ENCODE results near the gene OLFML1.

The OLFML1 gene

DNA sequence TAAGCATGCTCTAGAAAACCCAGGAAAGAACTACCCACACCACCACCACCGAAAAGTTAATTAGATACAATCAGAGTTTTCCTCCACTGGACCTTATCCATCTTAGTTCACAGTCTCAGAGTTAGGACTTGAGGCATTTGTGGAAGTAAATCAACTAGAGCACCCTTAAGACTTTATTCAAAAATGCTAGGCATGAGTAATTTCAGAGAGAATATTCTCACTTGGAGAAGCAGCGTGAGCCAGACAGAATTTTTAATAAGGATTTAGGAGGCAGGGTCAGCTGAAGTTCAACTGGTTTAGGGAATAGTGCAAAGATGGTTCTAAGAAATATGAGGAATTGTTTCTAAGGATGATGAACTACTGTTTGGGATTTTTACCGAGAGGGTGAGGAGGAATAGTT lies 1.2 kb upstream of the OLFML1 start:
- no peak for DNase-seq

DNA sequence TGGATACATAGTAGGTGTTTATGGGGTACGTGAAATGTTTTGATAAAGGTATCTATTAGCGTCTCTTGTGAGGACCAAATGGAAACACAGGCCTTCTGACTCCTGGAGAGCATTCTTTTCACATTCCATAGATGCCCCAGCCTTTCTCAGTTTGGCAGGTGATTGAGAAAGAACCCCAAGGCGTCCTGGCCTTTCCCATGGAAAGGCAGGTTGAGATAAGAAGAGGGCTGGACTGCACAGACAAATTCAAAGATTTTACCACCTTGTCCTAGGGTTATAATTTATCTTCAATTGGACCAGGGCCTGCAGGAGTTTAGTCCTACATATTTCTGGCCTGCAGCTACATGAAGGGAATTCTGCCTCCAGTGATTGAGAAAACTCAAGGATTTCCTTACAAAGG lies 661 bp upstream of the OLFML1 start:
- DNase-seq = peak; percentile 11

GRCh38 chr11:7486098-7486780 lies 933 bp downstream of the OLFML1 start:
- DNase-seq = no peak

DNA sequence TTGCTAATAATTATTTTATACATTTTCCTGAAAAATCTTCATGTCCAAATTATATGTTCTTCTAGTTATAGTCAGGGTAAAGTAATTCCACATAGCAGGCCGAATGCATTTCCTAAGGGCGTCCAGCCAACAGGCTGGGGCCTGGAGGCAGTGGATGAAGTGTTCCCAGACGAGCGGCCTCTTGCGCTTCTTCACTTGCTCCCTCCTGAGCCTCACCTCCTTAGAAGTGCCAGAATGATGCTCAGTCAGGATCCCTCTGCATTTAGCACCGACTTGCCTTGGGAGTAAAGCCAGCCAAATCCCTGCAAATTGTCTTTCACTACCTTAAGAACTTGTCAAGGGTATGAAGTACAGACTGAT lies 1.5 kb downstream of the OLFML1 start:
- DNase-seq = peak; percentile 22

GRCh38 chr11:7487360-7487759 lies 2.1 kb downstream of the OLFML1 start:
- no peak for DNase-seq

- DNase-seq = no peak
Observed at GRCh38 chr11:7488681-7489080, 3.4 kb downstream of the OLFML1 start.

GRCh38 chr11:7489376-7489775 lies 4.1 kb downstream of the OLFML1 start:
- no peak for DNase-seq

GRCh38 chr11:7490054-7490453 lies 4.7 kb downstream of the OLFML1 start:
- DNase-seq = peak; percentile 59

DNA sequence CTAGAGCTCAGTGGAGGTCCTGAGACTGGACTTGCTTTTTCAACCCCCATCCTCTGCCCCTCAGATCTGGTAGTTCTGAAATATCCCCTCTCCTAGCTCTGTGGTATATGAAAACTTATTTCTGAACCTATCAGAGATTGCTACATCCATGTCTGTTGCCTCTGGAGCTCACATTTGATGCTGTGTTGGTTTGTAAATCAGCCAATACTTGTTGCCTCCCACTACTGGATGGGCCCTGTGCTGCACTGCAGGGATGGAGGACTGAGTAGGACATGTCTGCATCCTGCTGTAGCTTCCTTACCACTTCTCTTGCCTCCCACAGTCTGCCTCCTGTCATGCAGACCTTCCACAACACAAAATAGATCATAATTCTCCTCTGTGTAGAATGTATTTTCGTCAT lies 5.2 kb downstream of the OLFML1 start:
- DNase-seq = no peak

DNA sequence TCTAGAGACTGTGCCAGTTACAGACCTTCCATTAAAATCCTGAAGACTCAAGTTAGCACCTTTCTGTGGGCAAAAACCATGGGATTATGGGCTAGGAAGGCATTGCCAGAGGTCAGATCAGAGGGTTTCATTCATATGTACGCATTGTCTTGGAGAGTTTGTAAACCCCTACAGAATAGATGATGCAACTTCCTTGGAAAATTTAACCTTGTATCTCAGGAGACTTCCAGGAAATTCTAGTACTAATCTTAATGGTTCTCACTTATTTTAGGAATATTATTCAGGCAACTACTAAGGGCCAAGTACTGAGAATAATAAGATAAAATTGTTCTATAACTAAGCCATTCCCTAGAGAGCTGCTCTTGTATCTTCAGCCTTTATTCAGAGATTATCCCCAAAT lies 6.9 kb downstream of the OLFML1 start:
- no peak for DNase-seq

DNA sequence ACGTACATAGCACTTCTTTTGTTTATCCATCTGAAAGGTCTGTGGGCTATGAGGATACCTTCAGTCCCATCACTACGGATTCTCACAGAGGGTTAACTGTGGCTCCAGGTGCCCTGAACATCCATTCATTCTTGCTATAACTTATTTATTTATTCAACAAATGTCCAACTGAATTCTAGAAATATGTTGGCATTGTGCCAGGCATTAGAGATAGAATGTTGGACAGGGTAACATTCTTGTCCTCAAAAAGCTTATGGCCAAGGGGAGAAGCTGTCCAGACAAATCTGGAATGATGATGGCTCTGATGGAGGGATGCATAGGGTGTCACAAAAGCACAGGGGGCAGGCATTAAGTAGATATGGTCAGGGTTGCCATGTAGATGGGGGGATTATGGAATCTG lies 8.4 kb downstream of the OLFML1 start:
- no peak for DNase-seq

DNA sequence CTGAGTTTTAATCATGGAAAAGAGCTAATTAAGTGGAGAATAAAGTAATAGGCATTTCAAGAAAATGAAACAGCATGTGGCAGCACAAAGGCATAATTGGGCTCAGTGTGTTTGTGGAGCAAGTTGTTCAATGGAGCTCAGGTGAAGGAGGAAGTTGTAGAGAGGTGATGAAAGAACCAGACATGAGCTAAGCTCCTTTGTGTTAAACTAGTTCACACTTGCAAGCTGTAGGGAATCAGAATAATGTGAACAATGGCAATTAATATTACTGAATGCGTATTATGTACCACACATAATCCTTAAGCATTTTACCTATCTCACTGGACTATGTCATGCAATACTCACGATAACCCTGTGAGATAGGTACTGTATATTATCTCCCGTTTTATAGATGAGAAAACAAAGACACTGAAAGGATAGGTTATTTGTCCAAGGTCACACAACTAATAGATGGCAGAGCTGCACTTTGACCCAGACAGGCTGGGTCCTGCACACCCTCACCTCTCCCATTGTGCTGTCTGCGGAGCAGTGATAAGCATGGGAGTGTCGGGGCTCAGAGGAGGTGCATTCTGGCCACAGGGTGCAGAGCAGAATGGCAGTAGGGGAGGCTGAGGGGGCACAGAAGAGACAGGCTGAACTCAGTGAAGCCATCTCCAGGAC lies 8.9 kb downstream of the OLFML1 start:
- DNase-seq = no peak

- no peak for DNase-seq
Observed at GRCh38 chr11:7495882-7496551, 10.7 kb downstream of the OLFML1 start.

- DNase-seq = no peak
Observed at GRCh38 chr11:7498193-7498592, 12.9 kb downstream of the OLFML1 start.

- DNase-seq = no peak
Observed at GRCh38 chr11:7499081-7499480, 13.8 kb downstream of the OLFML1 start.

DNA sequence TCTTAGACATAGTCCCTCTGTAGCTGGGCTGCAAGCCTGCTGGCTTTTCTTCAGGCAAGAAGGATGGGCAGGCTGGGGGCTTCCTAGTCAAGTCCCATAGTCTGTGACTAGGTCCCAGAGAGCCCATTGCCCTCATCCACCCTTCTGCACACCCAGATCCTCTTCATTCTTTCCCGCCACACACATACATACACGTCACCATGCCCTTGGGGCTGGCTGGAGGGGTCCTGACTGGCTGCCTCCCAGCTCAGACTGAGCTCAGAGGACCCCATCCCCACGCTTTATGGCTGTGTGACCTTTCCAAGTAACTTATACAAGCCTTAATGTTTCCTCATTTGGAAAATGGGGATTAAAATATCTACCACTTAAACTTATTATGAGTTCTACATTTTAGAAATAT lies 14.9 kb downstream of the OLFML1 start:
- DNase-seq = no peak

DNA sequence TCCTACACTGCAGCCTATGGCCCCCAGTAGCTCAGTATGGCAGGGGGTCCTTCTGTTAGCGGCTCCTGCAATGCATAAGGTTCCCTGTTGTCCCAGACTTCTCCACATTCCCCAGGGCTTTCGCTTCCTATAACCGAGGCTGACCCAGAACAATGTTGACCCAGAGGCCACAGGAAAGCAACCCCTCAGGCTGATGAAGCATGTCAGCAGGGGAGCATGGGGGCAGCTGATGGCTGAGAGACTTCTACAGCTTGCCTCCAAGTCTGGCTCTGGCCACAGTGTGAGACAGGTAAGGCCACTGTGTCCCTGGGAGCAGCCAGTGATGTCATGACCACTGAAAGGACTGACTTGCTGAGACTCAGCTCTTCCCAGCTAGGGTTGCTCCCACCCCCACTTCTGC lies 15.9 kb downstream of the OLFML1 start:
- DNase-seq = no peak

DNA sequence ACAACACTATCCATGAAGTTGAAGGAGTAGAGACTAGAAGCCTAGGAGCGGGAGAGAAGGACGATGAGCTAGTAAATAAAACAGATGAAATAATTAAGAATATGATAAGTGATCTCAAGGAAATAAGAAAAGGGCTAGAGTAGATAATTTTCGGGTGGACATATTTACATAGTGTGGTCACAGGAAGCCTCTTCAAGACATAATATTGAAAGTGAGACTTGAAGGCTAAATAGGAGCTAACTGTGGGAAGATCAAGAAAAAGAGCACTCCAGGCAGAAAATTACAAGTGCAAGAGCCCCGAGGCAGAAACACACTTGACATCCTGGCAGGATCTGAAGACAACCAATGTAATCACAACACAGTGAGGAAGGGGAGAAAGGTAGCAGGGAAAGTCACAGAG lies 16.6 kb downstream of the OLFML1 start:
- DNase-seq = no peak

DNA sequence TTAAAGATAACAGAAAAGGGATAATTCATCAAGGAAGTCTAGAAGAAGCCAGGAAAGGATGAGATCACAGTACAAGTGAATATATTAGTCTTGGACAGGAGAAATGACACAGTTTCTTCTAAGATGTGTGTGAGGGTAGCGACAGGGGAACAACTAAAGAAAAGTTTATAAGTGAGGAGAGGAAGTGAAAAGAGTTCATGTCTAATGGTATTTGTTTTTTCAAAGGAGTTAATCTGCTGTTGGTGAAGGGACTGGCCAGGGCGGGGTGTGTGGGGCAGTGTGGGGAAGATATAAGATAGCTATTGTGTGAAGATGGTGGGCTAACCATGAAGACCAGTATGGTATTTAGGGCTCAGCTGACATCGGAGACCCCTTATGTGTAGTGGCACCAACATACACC lies 20.9 kb downstream of the OLFML1 start:
- DNase-seq = no peak

GRCh38 chr11:7508087-7508486 lies 22.8 kb downstream of the OLFML1 start:
- DNase-seq = no peak

GRCh38 chr11:7509966-7510365 lies 24.7 kb downstream of the OLFML1 start:
- DNase-seq = no peak

DNA sequence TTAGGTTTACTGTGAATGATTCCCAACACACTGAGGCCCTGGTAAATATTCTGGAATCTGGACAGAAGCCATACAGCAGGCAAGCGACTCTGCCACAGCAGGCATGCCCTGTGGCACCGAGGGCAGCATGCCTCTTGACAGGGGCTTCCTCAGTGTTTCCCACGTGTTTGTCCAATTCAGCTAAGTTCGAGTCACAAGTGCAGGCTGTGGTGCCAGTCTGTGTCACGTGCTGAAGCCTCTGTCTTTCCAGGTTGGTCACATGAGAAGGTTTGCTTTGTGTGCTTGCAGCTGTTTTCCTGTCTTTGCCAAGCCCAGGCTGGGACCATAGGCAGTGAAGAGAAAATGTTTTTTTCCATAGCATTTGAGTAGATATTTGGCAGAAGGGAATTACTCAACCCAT lies 26.1 kb downstream of the OLFML1 start:
- no peak for DNase-seq

DNA sequence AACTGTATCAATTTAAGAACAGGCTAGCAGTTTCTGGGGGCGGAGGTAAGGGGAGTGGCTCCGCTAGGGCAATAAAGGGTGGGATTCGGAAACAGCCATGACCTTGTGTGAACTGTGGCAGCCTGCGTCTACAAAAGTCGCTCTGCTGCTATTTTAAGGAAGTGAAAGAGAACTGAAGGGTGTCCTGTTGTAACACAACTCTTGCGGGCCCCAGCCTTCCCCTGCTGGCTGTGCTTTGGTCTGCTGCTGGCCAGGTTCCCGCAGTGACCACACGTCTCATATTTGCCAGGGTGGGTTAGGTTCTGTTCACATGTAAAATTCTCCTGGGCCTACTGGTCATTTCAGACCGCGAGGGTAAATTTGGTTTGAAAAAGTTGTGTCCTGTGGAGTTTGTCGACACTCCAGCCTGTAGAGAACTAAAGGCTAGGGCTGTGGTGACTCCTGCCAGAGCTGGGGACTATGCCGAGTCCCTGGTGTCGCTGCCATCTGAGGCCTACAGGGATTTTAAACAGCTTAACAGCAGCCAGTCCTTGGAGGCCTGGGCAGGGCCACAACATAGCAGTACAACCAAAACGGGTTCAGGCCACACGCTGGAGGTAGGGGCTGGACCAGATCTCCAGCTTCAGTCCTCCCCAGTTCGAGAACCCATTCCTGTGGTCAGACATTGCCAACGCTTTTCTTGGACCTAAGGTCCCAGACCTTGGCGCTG lies 27.4 kb downstream of the OLFML1 start:
- peak; percentile 1 for DNase-seq

Data from fibroblast of skin of right biceps (primary cell).